ENCODE data around the gene SAC3D1. TPM values are rescaled to one million over a fixed set of nuclear protein-coding genes. Genes with fewer than 3 reads are reported as not detected.

The SAC3D1 gene
- total RNA-seq, 1 donor from 2014 or later, result 15.5 TPM

GRCh38 chr11:65027213-65028067, 13.6 kb upstream of the SAC3D1 start, which contains the start of gene SNX15:
Gene SNX15, plus strand, starts transcription at chr11:65027439. Its CDS starts 99 bp downstream, at chr11:65027538.
- DNase-seq (ENCODE audit: low read depth), result peak; percentile 89
- TF ChIP-seq CTCF (IDR thresholded peaks at IDR 0.05; ENCODE audit: insufficient read depth, low read length, severe bottlenecking), result peak; percentile 71
- Histone ChIP-seq H3K27me3 (ENCODE audit: control insufficient read depth, insufficient read depth, low read length) (no peaks in the 10 kb centered on the region), H3K36me3 (ENCODE audit: control insufficient read depth, insufficient read depth, low read length) (peaks cover 4% of the 10 kb centered on the region), H3K4me3 (ENCODE audit: low read depth, low read length) (peak within 1 kb of the TSS; percentile 68)
- FAIRE-seq, result no peak

GRCh38 chr11:65032216-65032615, 8.8 kb upstream of the SAC3D1 start:
- H3K27me3 ChIP-seq (ENCODE audit: control insufficient read depth, insufficient read depth, low read length), result no peaks in the 10 kb centered on the region
- no peak for DNase-seq (ENCODE audit: low read depth)
- no peak for FAIRE-seq

GRCh38 chr11:65034423-65034822, 6.6 kb upstream of the SAC3D1 start:
- TF ChIP-seq CTCF (IDR thresholded peaks at IDR 0.05; ENCODE audit: insufficient read depth, low read length, severe bottlenecking), result no peak
- Histone ChIP-seq H3K4me3 (ENCODE audit: low read depth, low read length) (no peak overlapping the region), H3K27me3 (ENCODE audit: control insufficient read depth, insufficient read depth, low read length) (no peaks in the 10 kb centered on the region), H3K36me3 (ENCODE audit: control insufficient read depth, insufficient read depth, low read length) (peaks cover 18% of the 10 kb centered on the region)
- no peak for DNase-seq (ENCODE audit: low read depth)
- no peak for FAIRE-seq

More at GRCh38 chr11:65032216-65032615, 8.8 kb upstream of the SAC3D1 start:
- no peak overlapping the region for H3K4me3 ChIP-seq (ENCODE audit: low read depth, low read length)
- TF ChIP-seq CTCF (IDR thresholded peaks at IDR 0.05; ENCODE audit: insufficient read depth, low read length, severe bottlenecking), result no peak
- peaks cover 12% of the 10 kb centered on the region for H3K36me3 ChIP-seq (ENCODE audit: control insufficient read depth, insufficient read depth, low read length)

GRCh38 chr11:65035579-65035978, 5.4 kb upstream of the SAC3D1 start:
- no peak overlapping the region for H3K4me3 ChIP-seq (ENCODE audit: low read depth, low read length)
- no peaks in the 10 kb centered on the region for H3K27me3 ChIP-seq (ENCODE audit: control insufficient read depth, insufficient read depth, low read length)
- peaks cover 20% of the 10 kb centered on the region for H3K36me3 ChIP-seq (ENCODE audit: control insufficient read depth, insufficient read depth, low read length)
- TF ChIP-seq CTCF (IDR thresholded peaks at IDR 0.05; ENCODE audit: insufficient read depth, low read length, severe bottlenecking), result no peak
- no peak for DNase-seq (ENCODE audit: low read depth)
- no peak for FAIRE-seq

- Histone ChIP-seq H3K36me3 (ENCODE audit: control insufficient read depth, insufficient read depth, low read length) (peaks cover 20% of the 10 kb centered on the region), H3K27me3 (ENCODE audit: control insufficient read depth, insufficient read depth, low read length) (no peaks in the 10 kb centered on the region), H3K4me3 (ENCODE audit: low read depth, low read length) (no peak overlapping the region)
- FAIRE-seq (no peak), DNase-seq (ENCODE audit: low read depth) (no peak)
- no peak for TF ChIP-seq CTCF (IDR thresholded peaks at IDR 0.05; ENCODE audit: insufficient read depth, low read length, severe bottlenecking)
These were observed 4.1 kb upstream of the SAC3D1 start for GRCh38 chr11:65036931-65037330.
